ENCODE data around the gene TSHZ2. TPM values are rescaled to one million over a fixed set of nuclear protein-coding genes. Genes with fewer than 3 reads are reported as not detected.

TSHZ2 gene
- polyA plus RNA-seq, 1 donor from 2014 or later, result 4.6 TPM

- H3K4me2 ChIP-seq (ENCODE audit: low read length), result no peak overlapping the region
- TF ChIP-seq SMC3 (conservative IDR thresholded peaks at IDR 0.05; ENCODE audit: poor library complexity) (no peak), RAD21 (conservative IDR thresholded peaks at IDR 0.05) (no peak), CTCF (IDR thresholded peaks at IDR 0.05; ENCODE audit: poor library complexity, severe bottlenecking) (no peak), EZH2 (IDR thresholded peaks at IDR 0.05; ENCODE audit: borderline replicate concordance, insufficient read depth, low read length, poor library complexity, severe bottlenecking) (no peak), TAF1 (IDR thresholded peaks at IDR 0.05; ENCODE audit: low read depth) (no peak), POLR2AphosphoS5 (IDR thresholded peaks at IDR 0.05) (no peak), EP300 (conservative IDR thresholded peaks at IDR 0.05; ENCODE audit: poor library complexity, severe bottlenecking) (no peak), REST (IDR thresholded peaks at IDR 0.05; ENCODE audit: borderline replicate concordance) (no peak)
- H3K4me3 ChIP-seq (ENCODE audit: low read length), result no peak overlapping the region
- H3K9me2 ChIP-seq (ENCODE audit: insufficient read depth, low read length), result no peaks in the 10 kb centered on the region
- H3K9ac ChIP-seq (ENCODE audit: low read length), result no peak overlapping the region
- H3F3A ChIP-seq (ENCODE audit: insufficient read depth, low read length, poor library complexity, severe bottlenecking), result no peaks in the 10 kb centered on the region
- no peak overlapping the region for H2AFZ ChIP-seq (ENCODE audit: low read depth, low read length)
- H3K9me3 ChIP-seq (ENCODE audit: low read length), result no peaks in the 10 kb centered on the region
- no peak overlapping the region for H3K27ac ChIP-seq (ENCODE audit: low read length)
- H3K79me2 ChIP-seq (replicated peaks; ENCODE audit: insufficient read depth, low read length), result no peaks in the 10 kb centered on the region
- H3K36me3 ChIP-seq (ENCODE audit: insufficient read depth, low read length), result no peaks in the 10 kb centered on the region
- no peaks in the 10 kb centered on the region for H3K27me3 ChIP-seq (ENCODE audit: insufficient read depth, low read depth, low read length)
- no peaks in the 10 kb centered on the region for H4K20me1 ChIP-seq (ENCODE audit: insufficient read depth)
These were observed 272.6 kb downstream of the TSHZ2 start for GRCh38 chr20:53244711-53245110.

- Histone ChIP-seq H2AFZ (ENCODE audit: low read depth, low read length) (no peak overlapping the region), H3K4me2 (ENCODE audit: low read length) (no peak overlapping the region), H3K36me3 (ENCODE audit: insufficient read depth, low read length) (no peaks in the 10 kb centered on the region), H3K79me2 (replicated peaks; ENCODE audit: insufficient read depth, low read length) (no peaks in the 10 kb centered on the region), H3F3A (ENCODE audit: insufficient read depth, low read length, poor library complexity, severe bottlenecking) (no peaks in the 10 kb centered on the region), H3K9me3 (ENCODE audit: low read length) (no peaks in the 10 kb centered on the region), H3K9ac (ENCODE audit: low read length) (no peak overlapping the region), H3K4me3 (ENCODE audit: low read length) (no peak overlapping the region), H4K20me1 (ENCODE audit: insufficient read depth) (no peaks in the 10 kb centered on the region), H3K27ac (ENCODE audit: low read length) (no peak overlapping the region), H3K27me3 (ENCODE audit: insufficient read depth, low read depth, low read length) (no peaks in the 10 kb centered on the region), H3K9me2 (ENCODE audit: insufficient read depth, low read length) (no peaks in the 10 kb centered on the region)
- no peak for TF ChIP-seq RAD21 (conservative IDR thresholded peaks at IDR 0.05)
- no peak for TF ChIP-seq SMC3 (conservative IDR thresholded peaks at IDR 0.05; ENCODE audit: poor library complexity)
- no peak for TF ChIP-seq POLR2AphosphoS5 (IDR thresholded peaks at IDR 0.05)
- no peak for TF ChIP-seq REST (IDR thresholded peaks at IDR 0.05; ENCODE audit: borderline replicate concordance)
- TF ChIP-seq EP300 (conservative IDR thresholded peaks at IDR 0.05; ENCODE audit: poor library complexity, severe bottlenecking), result no peak
- no peak for TF ChIP-seq TAF1 (IDR thresholded peaks at IDR 0.05; ENCODE audit: low read depth)
- no peak for TF ChIP-seq EZH2 (IDR thresholded peaks at IDR 0.05; ENCODE audit: borderline replicate concordance, insufficient read depth, low read length, poor library complexity, severe bottlenecking)
- TF ChIP-seq CTCF (IDR thresholded peaks at IDR 0.05; ENCODE audit: poor library complexity, severe bottlenecking), result no peak
- no peak for TF ChIP-seq MXI1 (conservative IDR thresholded peaks at IDR 0.05; ENCODE audit: poor library complexity, severe bottlenecking)
These were observed 273.4 kb downstream of the TSHZ2 start for GRCh38 chr20:53245574-53245973.
